Nucleus accumbens (tissue), 56 donors: ENCODE measurements around the gene PPP1R18.
"Not testable (repeated sequence)": the region's sequence is repeated elsewhere in the genome, so short reads cannot be mapped to it uniquely, and the experiment has no call there.

Experiments used
- DNase-seq, 56 donors: peaks; one replicate each; lab custom pipeline; 2025; lab: John Stamatoyannopoulos, UW

The PPP1R18 gene

DNA sequence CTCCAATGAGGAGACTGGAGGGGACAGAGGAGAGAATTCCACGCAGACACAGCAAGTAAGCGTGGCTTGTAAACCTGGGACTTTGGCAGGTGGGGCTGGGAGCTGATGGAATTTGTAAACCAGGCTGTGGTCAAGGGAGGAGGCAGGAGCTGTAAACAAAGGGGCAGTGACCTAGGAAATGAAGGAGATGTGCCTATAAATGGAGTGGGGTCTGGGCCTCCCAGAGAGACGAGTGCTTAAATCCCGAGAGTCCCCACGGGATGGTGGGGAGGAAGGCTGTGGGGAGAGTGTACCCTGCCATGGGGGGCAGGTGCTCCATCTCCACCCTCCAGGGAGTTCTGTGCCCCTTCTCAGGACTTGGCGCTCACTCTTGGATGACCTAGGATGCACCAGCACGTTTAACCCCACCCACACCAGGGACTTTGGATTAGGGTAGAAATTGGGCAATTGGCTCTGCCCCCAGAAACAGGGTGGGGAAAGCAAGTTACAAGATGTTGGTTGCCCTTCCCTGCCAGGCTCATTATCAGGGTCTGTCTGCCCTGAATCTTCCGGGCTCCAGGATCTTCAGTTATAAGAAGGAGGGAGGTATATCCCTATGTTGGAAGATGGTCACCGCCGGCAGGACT, 9.7 kb downstream of the PPP1R18 start:
- DNase-seq: no peak

DNA sequence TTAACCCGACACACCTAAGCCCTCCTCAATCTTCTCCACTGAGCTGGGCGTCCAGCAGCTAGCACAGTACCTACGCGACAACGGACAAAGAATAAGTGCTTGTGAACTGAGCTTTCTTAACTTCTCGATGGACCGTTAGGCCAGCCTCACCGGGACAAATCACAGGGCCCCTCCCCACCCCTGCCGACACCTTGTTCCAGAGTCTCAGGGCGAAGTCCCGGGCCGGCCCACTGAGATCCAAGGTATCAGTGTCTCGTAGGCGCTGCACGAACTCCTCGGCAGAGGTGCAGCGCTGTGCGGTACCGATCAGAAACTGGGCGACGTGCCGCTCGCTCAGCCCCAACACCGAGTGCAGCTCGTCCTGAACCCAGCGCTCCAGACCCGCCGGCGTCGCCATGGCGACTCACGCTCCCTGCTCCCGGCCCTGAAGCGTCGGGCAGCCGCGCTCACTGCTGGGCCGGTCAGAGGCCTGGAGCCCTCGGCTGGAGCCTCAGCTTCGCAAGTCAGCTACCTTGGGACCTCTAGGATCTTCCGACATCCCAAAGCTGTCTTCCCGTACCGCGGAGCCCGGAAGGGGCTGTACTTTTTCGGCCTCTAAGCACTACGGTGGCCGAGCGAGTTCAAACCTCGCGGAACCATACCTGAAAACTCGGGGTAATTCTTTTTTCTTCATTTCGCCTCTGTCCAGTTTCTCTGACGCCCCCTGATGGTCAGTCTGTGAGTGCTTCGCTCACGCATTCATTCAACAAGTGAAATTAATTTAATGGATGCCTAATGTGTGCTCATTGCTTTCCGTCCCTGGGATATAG, 13.8 kb downstream of the PPP1R18 start, which contains the start of gene DHX16:
DHX16 (minus strand) TSS at position 562 of the 809 bp plus-strand sequence; CDS start at position 397, 165 bp downstream.
- peak in 55 of 56 donors; percentile 38 to 93 (median 79) for DNase-seq

GRCh38 chr6:30670760-30671527, 15.5 kb downstream of the PPP1R18 start:
- no peak for DNase-seq

DNA sequence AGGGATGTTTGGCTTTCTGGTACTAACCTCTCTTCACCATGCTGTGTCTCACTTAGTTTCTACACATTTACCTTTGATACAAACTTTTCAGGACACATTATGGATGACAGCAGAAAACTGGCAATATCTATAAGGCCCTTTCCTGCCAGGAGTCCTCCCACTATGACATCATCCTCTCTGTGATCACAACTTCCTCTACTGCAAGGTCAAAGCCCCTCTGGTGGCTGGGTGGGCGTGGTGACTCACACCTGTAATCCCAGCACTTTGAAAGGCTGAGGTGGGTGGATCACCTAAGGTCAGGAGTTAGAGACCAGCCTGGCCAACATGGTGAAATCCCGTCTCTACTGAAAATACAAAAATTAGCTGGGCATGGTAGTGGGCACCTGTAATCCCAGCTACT, 20.1 kb downstream of the PPP1R18 start:
- not testable (repeated sequence) for DNase-seq

GRCh38 chr6:30664994-30665767, 21.3 kb downstream of the PPP1R18 start:
- no peak for DNase-seq

GRCh38 chr6:30657922-30658321, 28.5 kb downstream of the PPP1R18 start:
- DNase-seq: not testable (repeated sequence)

DNA sequence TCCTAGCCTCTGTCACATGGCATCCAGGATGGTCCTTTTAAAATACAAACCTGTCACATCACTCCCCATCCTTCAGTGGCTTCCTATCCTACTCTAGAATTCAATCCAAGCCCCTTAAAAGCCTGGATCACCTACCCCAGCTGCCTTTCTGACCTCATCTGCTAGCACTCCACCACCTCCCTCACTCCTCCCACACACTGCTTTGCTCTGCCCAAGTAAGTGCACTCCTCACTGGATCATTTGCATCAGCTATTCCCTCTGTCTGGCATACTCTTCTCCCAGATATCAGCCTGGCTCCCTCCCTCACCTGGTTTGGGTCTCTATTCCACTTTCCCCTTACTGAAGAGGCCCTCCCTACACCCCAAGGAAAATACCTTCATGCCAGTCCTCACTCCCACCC, 29.0 kb downstream of the PPP1R18 start:
- peak in 9 of 56 donors; percentile 4 to 33 (median 5) for DNase-seq

GRCh38 chr6:30656513-30656912, 29.9 kb downstream of the PPP1R18 start:
- peak in 4 of 56 donors; percentile 4 to 14 (median 8) for DNase-seq

- DNase-seq: no peak
Observed at GRCh38 chr6:30655743-30656094, 30.7 kb downstream of the PPP1R18 start.

GRCh38 chr6:30654798-30655742, 31.4 kb downstream of the PPP1R18 start:
- no peak for DNase-seq

- no peak for DNase-seq
Observed at GRCh38 chr6:30651143-30651542, 35.3 kb downstream of the PPP1R18 start.

DNA sequence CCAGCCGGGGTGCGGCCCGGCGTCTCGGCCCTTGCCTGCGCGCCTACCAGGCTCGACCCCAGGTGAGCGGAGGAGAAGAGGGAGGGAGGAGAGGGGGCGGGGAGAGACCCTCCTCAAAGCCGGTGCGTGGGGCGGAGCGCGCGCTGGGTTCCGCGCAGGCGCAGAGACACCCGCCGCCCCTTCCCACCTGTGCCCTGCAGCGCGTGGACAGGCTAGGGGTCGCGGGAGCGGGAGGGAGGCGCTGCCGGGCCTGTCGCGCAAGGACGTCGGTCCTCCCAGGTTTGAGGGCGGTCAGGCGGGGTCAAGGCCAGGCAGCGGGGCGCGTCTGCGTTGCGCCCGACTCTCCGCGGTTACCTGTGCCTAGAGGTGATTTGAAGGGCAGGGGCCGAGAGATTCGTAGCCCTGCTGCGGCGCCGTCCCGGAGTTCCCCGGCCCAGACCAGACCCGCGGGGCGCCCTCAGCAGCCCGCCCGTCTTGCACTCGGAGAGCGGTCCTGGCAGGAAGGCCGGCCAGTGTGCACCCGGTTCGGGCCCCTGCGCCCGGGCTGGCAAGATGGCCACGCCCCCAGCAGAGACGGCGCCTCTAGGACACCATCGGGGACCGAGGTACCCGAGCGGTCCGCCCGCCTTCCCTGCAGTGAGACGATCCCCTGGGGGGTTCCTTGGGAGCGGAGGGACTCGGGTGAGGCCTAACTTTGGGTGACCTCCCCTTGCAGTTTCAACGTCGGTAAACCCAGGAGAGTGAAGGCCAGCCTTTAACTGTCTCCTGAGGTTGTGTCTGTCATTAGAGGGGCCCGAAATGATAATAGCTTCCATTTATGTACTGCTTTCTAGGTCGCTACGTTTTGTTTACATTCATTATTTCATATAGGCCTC, 39.0 kb downstream of the PPP1R18 start:
- peak in 49 of 56 donors; percentile 39 to 94 (median 79) for DNase-seq

DNA sequence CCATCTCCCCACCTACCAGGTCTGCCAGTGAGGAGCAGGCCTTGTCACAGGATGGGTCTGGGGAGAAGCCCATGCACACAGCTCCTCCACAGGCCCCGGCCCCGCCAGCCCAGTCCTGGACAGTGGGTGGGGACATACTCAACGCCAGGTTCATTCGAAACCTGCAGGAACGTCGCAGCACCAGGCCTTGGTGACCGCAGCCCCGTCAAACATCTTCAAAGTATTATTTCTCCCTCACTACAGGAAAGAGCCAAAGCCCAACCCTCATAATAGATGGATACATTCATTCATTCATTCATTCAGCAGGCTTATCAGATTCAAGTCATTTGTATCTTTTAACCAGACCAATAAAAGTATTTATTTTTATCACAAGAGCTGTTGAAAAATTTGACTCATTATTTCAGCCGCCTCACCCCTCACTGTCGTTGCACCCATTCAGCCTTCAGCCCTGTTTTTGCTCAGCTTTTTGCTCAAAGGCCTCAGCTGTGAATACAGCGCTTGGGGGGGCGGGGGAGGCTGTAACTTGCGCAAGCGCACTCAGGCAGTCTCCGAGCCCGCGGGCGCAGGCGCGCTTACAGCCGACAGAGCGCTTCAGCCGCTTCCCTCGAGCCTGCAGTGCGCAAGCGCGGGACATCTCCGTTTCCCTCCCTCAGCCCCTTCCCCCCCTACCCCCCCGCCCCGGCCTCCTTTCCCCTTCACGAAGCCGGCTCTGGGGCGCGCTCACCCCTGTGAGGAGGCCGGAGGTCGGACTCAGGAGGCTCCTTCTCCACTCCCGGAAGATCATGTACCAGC, 39.8 kb downstream of the PPP1R18 start, which contains the start of gene C6orf136:
C6orf136 (plus strand) TSS at position 684 of the 792 bp plus-strand sequence; CDS start at position 783, 99 bp downstream.
- DNase-seq: peak; percentile 41 to 96 (median 88)

DNA sequence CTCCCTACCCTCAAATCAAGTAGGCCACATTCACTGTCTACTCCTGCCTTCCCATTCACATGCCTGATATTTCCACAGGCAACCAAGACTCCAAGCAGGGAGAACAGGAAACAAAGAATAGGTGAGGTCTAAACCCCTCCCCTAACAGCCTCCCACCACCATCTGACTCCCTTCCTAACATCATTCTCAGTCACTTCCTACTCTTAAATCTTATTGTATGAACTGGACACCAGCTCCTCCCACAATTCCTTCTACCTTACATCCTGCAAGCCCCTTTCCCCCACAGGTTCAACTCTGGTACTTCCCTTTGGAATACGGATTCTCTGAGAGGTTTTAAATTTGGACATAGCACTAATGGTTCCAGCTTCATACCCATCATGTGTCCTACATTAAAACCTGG, 40.5 kb downstream of the PPP1R18 start:
- DNase-seq: no peak

GRCh38 chr6:30644769-30645168, 41.7 kb downstream of the PPP1R18 start:
- DNase-seq: no peak

GRCh38 chr6:30643656-30644055, 42.8 kb downstream of the PPP1R18 start:
- no peak for DNase-seq

GRCh38 chr6:30641048-30641447, 45.4 kb downstream of the PPP1R18 start:
- DNase-seq: no peak
